IMR-90 (cell line): ENCODE data around the gene PDCD1LG2. TPM values are rescaled to one million over a fixed set of nuclear protein-coding genes. Genes with fewer than 3 reads are reported as not detected.

Experiments
- ATAC-seq: fragments of 200-7000 bp; cut with Tn5 transposase; 2 replicates; pipeline ENCODE4 v1.9.1; 2020; ENCODE audit warnings: low read depth, mild to moderate bottlenecking, moderate library complexity
- BruUV-seq: library from RNA; stranded (reverse); fragments of 400-500 nt; replicated peaks from 2 replicates; lab custom pipeline; 2021; lab: Mats Ljungman, UMichigan
- CTCF ChIA-PET: fragments of 300-600 bp; formaldehyde crosslinking; extraction: SDS; loops from one replicate; lab custom pipeline; 2021; ENCODE audit warnings: antibody characterized with exemption; lab: Yijun Ruan, JAX
- POLR2A ChIA-PET: fragments of 300-600 bp; sonication (Branson Sonifier 250); formaldehyde crosslinking; loops from one replicate; lab custom pipeline; 2022; ENCODE audit warnings: antibody characterized with exemption; ENCODE audit not compliant: unreplicated experiment; lab: Charles Lee
- DNase-seq: peaks from one replicate; pipeline ENCODE4 v3.0.0; 2013
- H2AFZ ChIP-seq: replicated peaks from 2 replicates; pipeline ENCODE3; 2013; ENCODE audit warnings: low read length, mild to moderate bottlenecking; ENCODE audit not compliant: poor library complexity
- H2AK5ac ChIP-seq: 2 replicates; pipeline ENCODE4 v1.6.1; 2013; ENCODE audit warnings: low read depth, low read length, inconsistent platforms
- H2AK9ac ChIP-seq: replicated peaks from 2 replicates; pipeline ENCODE3; 2013; ENCODE audit warnings: mild to moderate bottlenecking, low read depth, low read length, moderate library complexity; ENCODE audit not compliant: poor library complexity
- H2BK120ac ChIP-seq: 2 replicates; pipeline ENCODE4 v1.6.1; 2013; ENCODE audit warnings: low read depth, low read length, inconsistent platforms
- H2BK15ac ChIP-seq: 3 replicates; pipeline ENCODE4 v1.6.1; 2013; ENCODE audit warnings: low read depth, low read length, inconsistent platforms
- H2BK20ac ChIP-seq: 2 replicates; pipeline ENCODE4 v1.6.1; 2013; ENCODE audit warnings: low read depth, mild to moderate bottlenecking, inconsistent platforms, low read length, moderate library complexity
- H2BK5ac ChIP-seq: 2 replicates; pipeline ENCODE4 v1.6.1; 2013; ENCODE audit warnings: mild to moderate bottlenecking, low read depth, low read length, inconsistent platforms; ENCODE audit not compliant: poor library complexity, severe bottlenecking
- H3K14ac ChIP-seq: replicated peaks from 2 replicates; pipeline ENCODE4 v1.6.1; 2013; ENCODE audit warnings: low read depth, low read length, inconsistent platforms
- H3K18ac ChIP-seq: 2 replicates; pipeline ENCODE4 v1.6.1; 2013; ENCODE audit warnings: low read depth, low read length, control low read depth
- H3K23ac ChIP-seq: 2 replicates; pipeline ENCODE4 v1.6.1; 2013; ENCODE audit warnings: low read depth, low read length, inconsistent platforms
- H3K27ac ChIP-seq: 2 replicates; pipeline ENCODE4 v1.5.1; 2013; ENCODE audit warnings: mild to moderate bottlenecking, control low read depth, low read length; ENCODE audit not compliant: insufficient read depth
- H3K27me3 ChIP-seq: 2 replicates; pipeline ENCODE4 v1.6.1; 2013; ENCODE audit warnings: low read length; ENCODE audit not compliant: control insufficient read depth, insufficient read depth
- H3K36me3 ChIP-seq: 2 replicates; pipeline ENCODE4 v1.6.1; 2013; ENCODE audit warnings: low read length, mixed read lengths; ENCODE audit not compliant: control insufficient read depth, insufficient read depth
- H3K4ac ChIP-seq: 2 replicates; pipeline ENCODE4 v1.6.1; 2013; ENCODE audit warnings: low read depth, low read length, inconsistent platforms
- H3K4me1 ChIP-seq: 2 replicates; pipeline ENCODE4 v1.6.1; 2013; ENCODE audit warnings: low read length, mixed read lengths; ENCODE audit not compliant: control insufficient read depth, insufficient read depth
- H3K4me2 ChIP-seq: 2 replicates; pipeline ENCODE4 v1.6.1; 2013; ENCODE audit warnings: low read depth, mild to moderate bottlenecking, control low read depth, low read length, moderate library complexity
- H3K4me3 ChIP-seq: 2 replicates; pipeline ENCODE4 v1.5.1; 2013; ENCODE audit warnings: low read depth, mild to moderate bottlenecking, control low read depth, low read length, moderate library complexity; ENCODE audit not compliant: insufficient read depth
- H3K56ac ChIP-seq: 2 replicates; pipeline ENCODE4 v1.6.1; 2013; ENCODE audit warnings: low read length, inconsistent platforms; ENCODE audit not compliant: insufficient read depth; ENCODE audit errors: extremely low read depth
- H3K79me1 ChIP-seq, 2 experiments: 2 replicates each; pipeline ENCODE4 v1.6.1; 2013; ENCODE audit warnings: low read length in 2 of 2, inconsistent platforms in 1 of 2, low read depth in 1 of 2
- H3K9ac ChIP-seq: 2 replicates; pipeline ENCODE4 v1.6.1; 2013; ENCODE audit warnings: low read depth, low read length, control low read depth
- H3K9me1 ChIP-seq: 2 replicates; pipeline ENCODE4 v1.6.1; 2013; ENCODE audit warnings: low read length, inconsistent platforms; ENCODE audit not compliant: insufficient read depth
- H3K9me3 ChIP-seq: 2 replicates; pipeline ENCODE4 v1.6.1; 2013; ENCODE audit warnings: low read length; ENCODE audit not compliant: control insufficient read depth, insufficient read depth
- H4K20me1 ChIP-seq: 2 replicates; pipeline ENCODE4 v1.6.1; 2013; ENCODE audit warnings: low read length, inconsistent platforms; ENCODE audit not compliant: insufficient read depth
- H4K5ac ChIP-seq: 2 replicates; pipeline ENCODE4 v1.6.1; 2013; ENCODE audit warnings: mild to moderate bottlenecking, low read depth, low read length, control low read depth
- H4K8ac ChIP-seq, 2 experiments: 2 replicates each; pipeline ENCODE4 v1.6.1; 2013; ENCODE audit warnings: low read depth in 2 of 2, low read length in 2 of 2, control low read depth in 1 of 2, inconsistent platforms in 1 of 2
- H4K91ac ChIP-seq: 2 replicates; pipeline ENCODE4 v1.6.1; 2013; ENCODE audit warnings: low read depth, low read length, inconsistent platforms; ENCODE audit not compliant: insufficient read depth
- BHLHE40 ChIP-seq: fragments of 150-350 bp; IDR thresholded peaks from 2 replicates; pipeline ENCODE4 v1.6.1; 2016; ENCODE audit warnings: mild to moderate bottlenecking, low read depth, low read length
- MAFK ChIP-seq: IDR thresholded peaks from 2 replicates; pipeline ENCODE4 v1.6.1; 2012; ENCODE audit warnings: low read depth, low read length, improper control_type of control experiment
- WGBS, 2 experiments: methylation state at CpG; one replicate each; pipeline versions ENCODE4 v1.1.5 to v1.1.7; 2013; ENCODE audit warnings: missing lambda C conversion rate in 2 of 2; ENCODE audit not compliant: insufficient read length in 1 of 2; ENCODE audit errors: extremely low coverage in 2 of 2; 5-methylcytosine and 5-hydroxymethylcytosine counted together
- dilution Hi-C: fragments of 300-500 bp; cut with HindIII; formaldehyde crosslinking; loops from one replicate; pipeline ENCODE4 v1.14.3; 2018; ENCODE audit warnings: low sequenced_read_pairs; ENCODE audit not compliant: unreplicated experiment
- in situ Hi-C: fragments of 300-500 bp; cut with MboI; formaldehyde crosslinking; loops from 3 replicates; pipeline ENCODE4 v1.14.3; 2019; ENCODE audit warnings: low sequenced_read_pairs, inconsistent platforms, mixed read lengths
- intact Hi-C: fragments of 100-400 bp; cut with micrococcal nuclease; formaldehyde crosslinking; loops from 2 replicates; pipeline ENCODE4 v1.10.0; 2022
- polyA plus RNA-seq, 3 experiments: library from polyadenylated mRNA; depleted of rRNA; stranded (reverse); fragments of >200 nt; gene quantifications; 2 replicates each; pipeline ENCODE4 v1.2.3, GENCODE V29; 2012; ENCODE audit warnings: low replicate concordance in 1 of 3
- total RNA-seq: library from RNA; depleted of rRNA; stranded (reverse); fragments of >200 nt; gene quantifications from 2 replicates; pipeline ENCODE4 v1.2.3, GENCODE V29; 2012

Gene PDCD1LG2
- total and polyA plus RNA-seq, 2 of the 4 experiments (the other 2 are of a cell fraction), result 17.5 to 33.3 TPM

GRCh38 chr9:5532790-5533189 is 22.5 kb downstream of the PDCD1LG2 start:
- ChIA-PET POLR2A (no interaction called here), CTCF (no interaction called here)
- no peak overlapping the region for H4K5ac ChIP-seq
- BruUV-seq, result no TSS peak
- no peak overlapping the region for H3K4me3 ChIP-seq
- no peak overlapping the region for H3K56ac ChIP-seq
- H4K20me1 ChIP-seq, result no peaks in the 10 kb centered on the region
- no peak overlapping the region for H3K4me2 ChIP-seq
- peaks cover 23 to 24% of the 10 kb centered on the region in 2 experiments for H3K79me1 ChIP-seq
- H2AK9ac ChIP-seq, result no peak overlapping the region
- H2BK20ac ChIP-seq, result no peak overlapping the region
- intact Hi-C loops (no loop called here), in situ Hi-C loops (no loop called here), dilution Hi-C loops (no loop called here)
- H3K4me1 ChIP-seq, result peaks cover 9% of the 10 kb centered on the region
- H3K27me3 ChIP-seq, result no peaks in the 10 kb centered on the region
- no peak overlapping the region for H4K91ac ChIP-seq
- TF ChIP-seq MAFK (peak; percentile 59), BHLHE40 (no peak)
- no peak overlapping the region for H2BK120ac ChIP-seq
- H3K9me3 ChIP-seq, result no peaks in the 10 kb centered on the region
- no peak for ATAC-seq
- no peak overlapping the region for H3K27ac ChIP-seq
- no peak overlapping the region for H2BK15ac ChIP-seq
- WGBS, 2 experiments, result no CpG with 5 or more reads among the region's 5 CpGs
- no peak overlapping the region for H2BK5ac ChIP-seq
- peak overlapping the region; percentile 50; the same call in 1 of the 2 replicates for H2AK5ac ChIP-seq
- H3K23ac ChIP-seq, result no peak overlapping the region
- no peak overlapping the region for H4K8ac ChIP-seq
- no peak overlapping the region for H2AFZ ChIP-seq
- DNase-seq, result no peak
- H3K14ac ChIP-seq, result no peak overlapping the region
- no peak overlapping the region for H3K4ac ChIP-seq
- H3K9ac ChIP-seq, result no peak overlapping the region
- peaks cover 15% of the 10 kb centered on the region for H3K9me1 ChIP-seq
- H3K18ac ChIP-seq, result no peak overlapping the region
- peaks cover 7% of the 10 kb centered on the region for H3K36me3 ChIP-seq
